ENCODE results near the gene PLCB3. TPM values are rescaled to one million over a fixed set of nuclear protein-coding genes. Genes with fewer than 3 reads are reported as not detected.

PLCB3 gene
- polyA plus RNA-seq, 1 experiment = 11.7 TPM

DNA sequence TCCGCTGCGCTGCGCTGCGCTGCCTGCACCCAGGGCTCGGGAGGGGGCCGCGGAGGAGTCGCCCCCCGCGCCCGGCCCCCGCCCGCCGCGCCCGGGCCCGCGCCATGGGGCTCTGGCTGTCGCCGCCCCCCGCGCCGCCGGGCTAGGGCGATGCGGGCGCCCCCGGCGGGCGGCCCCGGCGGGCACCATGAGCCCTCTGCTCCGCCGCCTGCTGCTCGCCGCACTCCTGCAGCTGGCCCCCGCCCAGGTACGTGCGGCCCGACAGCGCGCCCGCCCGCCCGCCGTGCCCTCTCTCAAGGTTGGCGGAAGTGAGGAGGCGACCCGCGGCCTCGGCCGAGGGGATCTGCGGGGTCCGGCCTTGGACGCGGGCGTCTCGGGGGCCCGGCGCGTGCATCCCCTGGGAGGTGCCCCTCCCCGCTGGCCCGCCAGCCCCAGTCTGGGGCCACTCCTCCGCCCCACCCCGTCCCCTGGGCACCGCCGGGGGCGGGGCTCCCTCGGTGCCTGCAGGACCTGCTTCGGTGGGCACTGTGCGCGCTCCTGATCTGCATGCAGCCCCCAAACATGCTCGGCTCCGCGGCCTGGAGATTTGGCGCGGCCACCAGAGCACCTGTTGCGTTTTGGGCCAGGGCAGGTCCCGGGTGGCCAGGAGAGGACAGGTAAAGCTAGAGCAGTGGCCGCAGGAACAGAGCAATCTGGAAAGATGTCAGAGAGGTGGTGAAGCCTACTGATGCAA is 16.5 kb upstream of the PLCB3 start:
- Histone ChIP-seq H3K27ac (ENCODE audit: low read depth, low read length) (no peak overlapping the region), H3K27me3 (ENCODE audit: control insufficient read depth, insufficient read depth, low read length) (no peaks in the 10 kb centered on the region), H3K4me3 (ENCODE audit: low read depth, low read length) (peak overlapping the region; percentile 66), H3K9me3 (ENCODE audit: control insufficient read depth, insufficient read depth, low read length) (no peaks in the 10 kb centered on the region)
- no peak for TF ChIP-seq CTCF (IDR thresholded peaks at IDR 0.05; ENCODE audit: low read depth, low read length)
- POLR2A ChIA-PET = no interaction called here
- CTCF ChIA-PET = no interaction called here
- no peak for DNase-seq (ENCODE audit: low read depth, low spot score)

DNA sequence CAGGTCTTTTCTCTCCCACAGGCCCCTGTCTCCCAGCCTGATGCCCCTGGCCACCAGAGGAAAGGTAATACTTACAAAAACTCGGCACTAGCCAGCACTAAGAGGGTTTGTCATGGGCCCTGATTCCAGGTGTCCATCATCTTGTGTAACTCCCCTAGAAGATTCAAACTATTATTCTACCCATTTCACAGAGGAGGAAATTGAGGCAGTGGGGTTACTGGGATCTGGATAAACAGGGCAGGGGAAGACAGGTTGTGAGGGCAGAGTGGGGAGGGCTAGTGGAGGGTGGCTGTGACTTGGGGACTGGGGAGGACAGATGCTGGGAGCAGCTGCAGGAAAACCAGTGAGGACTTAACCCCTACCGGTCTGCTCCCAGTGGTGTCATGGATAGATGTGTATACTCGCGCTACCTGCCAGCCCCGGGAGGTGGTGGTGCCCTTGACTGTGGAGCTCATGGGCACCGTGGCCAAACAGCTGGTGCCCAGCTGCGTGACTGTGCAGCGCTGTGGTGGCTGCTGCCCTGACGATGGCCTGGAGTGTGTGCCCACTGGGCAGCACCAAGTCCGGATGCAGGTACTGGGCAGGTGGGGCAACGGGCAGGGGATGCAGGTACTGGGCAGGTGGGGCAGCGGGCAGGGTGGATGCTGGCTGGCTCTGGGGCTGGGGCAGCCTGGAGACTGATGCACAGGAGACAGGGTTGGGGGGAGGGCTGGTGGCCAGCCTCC is 15.7 kb upstream of the PLCB3 start:
- CTCF ChIA-PET = no interaction called here
- Histone ChIP-seq H3K9me3 (ENCODE audit: control insufficient read depth, insufficient read depth, low read length) (no peaks in the 10 kb centered on the region), H3K27me3 (ENCODE audit: control insufficient read depth, insufficient read depth, low read length) (no peaks in the 10 kb centered on the region), H3K4me3 (ENCODE audit: low read depth, low read length) (peak overlapping the region; percentile 66), H3K27ac (ENCODE audit: low read depth, low read length) (no peak overlapping the region)
- POLR2A ChIA-PET = interaction anchor here (0.5 to 0.6 kb wide), 2 partner anchors 20 to 33 kb away, joined by 4 read pairs; no protein-coding TSS in a partner anchor
- no peak for TF ChIP-seq CTCF (IDR thresholded peaks at IDR 0.05; ENCODE audit: low read depth, low read length)
- DNase-seq (ENCODE audit: low read depth, low spot score) = no peak

- ChIA-PET POLR2A (no interaction called here), CTCF (no interaction called here)
- no peak for TF ChIP-seq CTCF (IDR thresholded peaks at IDR 0.05; ENCODE audit: low read depth, low read length)
- Histone ChIP-seq H3K4me3 (ENCODE audit: low read depth, low read length) (no peak overlapping the region), H3K9me3 (ENCODE audit: control insufficient read depth, insufficient read depth, low read length) (peaks cover 4% of the 10 kb centered on the region; the same call in 1 of the 2 replicates), H3K27me3 (ENCODE audit: control insufficient read depth, insufficient read depth, low read length) (no peaks in the 10 kb centered on the region), H3K27ac (ENCODE audit: low read depth, low read length) (no peak overlapping the region)
- no peak for DNase-seq (ENCODE audit: low read depth, low spot score)
Measured at GRCh38 chr11:64237484-64237951, 13.8 kb upstream of the PLCB3 start.

- POLR2A ChIA-PET = interaction anchor here (0.6 kb wide), 1 partner anchor 243 kb away, joined by 3 read pairs; no protein-coding TSS in a partner anchor
- no peak for DNase-seq (ENCODE audit: low read depth, low spot score)
Measured at GRCh38 chr11:64238076-64238475, 13.3 kb upstream of the PLCB3 start.

More at GRCh38 chr11:64238076-64238475, 13.3 kb upstream of the PLCB3 start:
- CTCF ChIA-PET = no interaction called here
- Histone ChIP-seq H3K4me3 (ENCODE audit: low read depth, low read length) (no peak overlapping the region), H3K27ac (ENCODE audit: low read depth, low read length) (no peak overlapping the region), H3K9me3 (ENCODE audit: control insufficient read depth, insufficient read depth, low read length) (peaks cover 4% of the 10 kb centered on the region; the same call in 1 of the 2 replicates), H3K27me3 (ENCODE audit: control insufficient read depth, insufficient read depth, low read length) (no peaks in the 10 kb centered on the region)
- TF ChIP-seq CTCF (IDR thresholded peaks at IDR 0.05; ENCODE audit: low read depth, low read length) = no peak

Measured in AG04450 (cell line).